ENCODE results near the gene ABHD8. TPM values are rescaled to one million over a fixed set of nuclear protein-coding genes. Genes with fewer than 3 reads are reported as not detected.
A peak's percentile ranks its signal among the peaks of the same experiment; 100 is the strongest.

Gene ABHD8
- total and polyA plus RNA-seq, 2 donors (not counting 1 experiment from before 2014, with no cell fraction given) = 5.2 to 7.2 TPM

DNA sequence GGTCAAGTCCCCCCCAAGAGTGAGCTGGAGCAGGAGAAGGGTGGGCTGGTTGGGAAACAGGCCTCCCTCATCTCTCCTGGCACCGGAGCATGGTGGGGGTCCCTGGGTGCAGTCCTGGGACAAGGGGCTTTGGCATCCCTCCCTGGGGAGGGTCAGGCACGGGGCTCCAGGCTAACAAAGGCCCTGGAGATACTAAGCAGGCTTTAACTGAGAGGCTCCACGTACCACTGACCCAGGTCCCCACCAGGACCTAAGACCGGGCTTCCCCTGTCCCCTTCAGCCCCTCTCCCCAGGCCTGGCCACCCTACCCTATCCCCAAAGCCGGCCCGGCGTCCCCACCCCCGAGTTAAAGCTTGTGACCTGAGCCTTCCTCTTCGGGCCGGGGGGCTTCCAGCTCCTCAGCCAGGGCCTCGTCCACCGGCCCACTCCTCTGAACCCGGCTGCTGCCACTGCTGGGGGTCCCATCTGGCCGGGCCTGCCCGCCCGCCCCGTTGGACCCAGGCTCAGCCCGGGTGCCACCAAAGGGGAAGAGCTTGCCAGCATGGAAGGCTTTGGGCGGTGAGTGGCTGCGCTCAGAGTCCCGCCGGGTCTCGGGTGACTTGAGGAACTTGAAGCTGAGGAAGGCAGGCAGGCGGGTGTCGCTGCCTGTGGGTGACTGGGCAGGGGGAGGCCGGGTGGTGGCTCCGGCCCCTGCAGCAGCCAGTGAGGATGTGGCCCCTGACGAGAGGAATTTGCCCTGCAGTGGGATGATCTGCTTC, 21.3 kb upstream of the ABHD8 start:
- Histone ChIP-seq H3K27me3 (replicated peaks in 1 of 4; ENCODE audit: control extremely low read depth in 1 of 4, control insufficient read depth in 3 of 4, insufficient read depth in 4 of 4, low read length in 3 of 4) (peaks cover 0 to 2% (median 0%) of the 10 kb centered on the region in 4 experiments), H2AFZ (ENCODE audit: insufficient read depth, low read depth, low read length, poor library complexity, severe bottlenecking) (no peak overlapping the region), H3K79me2 (ENCODE audit: control insufficient read depth, insufficient read depth, low read length) (no peaks in the 10 kb centered on the region), H3K9ac (ENCODE audit: low read length) (no peak overlapping the region), H3K4me2 (replicated peaks; ENCODE audit: low read depth, low read length, poor library complexity, severe bottlenecking) (no peak overlapping the region), H3K9me3 (ENCODE audit: control extremely low read depth in 1 of 3, control insufficient read depth in 2 of 3, insufficient read depth in 1 of 3, low read length in 2 of 3) (no peaks in the 10 kb centered on the region), H3K4me1 (ENCODE audit: control insufficient read depth in 2 of 2, insufficient read depth in 2 of 2, low read length in 2 of 2) (peaks cover 8 to 14% of the 10 kb centered on the region in 2 donors), H3K36me3 (replicated peaks in 1 of 2; ENCODE audit: control extremely low read depth in 1 of 2, control insufficient read depth in 1 of 2, extremely low read depth in 1 of 2, insufficient read depth in 2 of 2, low read length in 1 of 2) (peaks cover 0 to 12% of the 10 kb centered on the region in 2 experiments), H3K4me3 (ENCODE audit: control extremely low read depth in 1 of 5, extremely low read depth in 1 of 5, insufficient read depth in 1 of 5, low read depth in 2 of 5, low read length in 4 of 5) (no peak overlapping the region), H4K20me1 (ENCODE audit: control insufficient read depth, insufficient read depth, low read length, poor library complexity, severe bottlenecking) (peaks cover 18% of the 10 kb centered on the region), H3K27ac (ENCODE audit: low read length in 2 of 2) (no peak overlapping the region)
- intact Hi-C loops (cut with micrococcal nuclease) = no loop called here
- TF ChIP-seq, protein P1, sequence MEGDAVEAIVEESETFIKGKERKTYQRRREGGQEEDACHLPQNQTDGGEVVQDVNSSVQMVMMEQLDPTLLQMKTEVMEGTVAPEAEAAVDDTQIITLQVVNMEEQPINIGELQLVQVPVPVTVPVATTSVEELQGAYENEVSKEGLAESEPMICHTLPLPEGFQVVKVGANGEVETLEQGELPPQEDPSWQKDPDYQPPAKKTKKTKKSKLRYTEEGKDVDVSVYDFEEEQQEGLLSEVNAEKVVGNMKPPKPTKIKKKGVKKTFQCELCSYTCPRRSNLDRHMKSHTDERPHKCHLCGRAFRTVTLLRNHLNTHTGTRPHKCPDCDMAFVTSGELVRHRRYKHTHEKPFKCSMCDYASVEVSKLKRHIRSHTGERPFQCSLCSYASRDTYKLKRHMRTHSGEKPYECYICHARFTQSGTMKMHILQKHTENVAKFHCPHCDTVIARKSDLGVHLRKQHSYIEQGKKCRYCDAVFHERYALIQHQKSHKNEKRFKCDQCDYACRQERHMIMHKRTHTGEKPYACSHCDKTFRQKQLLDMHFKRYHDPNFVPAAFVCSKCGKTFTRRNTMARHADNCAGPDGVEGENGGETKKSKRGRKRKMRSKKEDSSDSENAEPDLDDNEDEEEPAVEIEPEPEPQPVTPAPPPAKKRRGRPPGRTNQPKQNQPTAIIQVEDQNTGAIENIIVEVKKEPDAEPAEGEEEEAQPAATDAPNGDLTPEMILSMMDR (IDR thresholded peaks at IDR 0.05) = no peak
- TF ChIP-seq EZH2 (IDR thresholded peaks at IDR 0.05; ENCODE audit: borderline replicate concordance, insufficient read depth, low read depth, low read length, poor library complexity, severe bottlenecking) = no peak
- H3K27ac Mint-ChIP-seq = no peak overlapping the region
- 86% methylated on average over 24 of the region's 28 CpGs for WGBS (ENCODE audit: insufficient coverage)
- H3K27me3 Mint-ChIP-seq = no peaks in the 10 kb centered on the region
- POLR2A ChIA-PET = interaction anchor here (0.5 to 0.7 kb wide), 2 partner anchors 13 to 1214 kb away, joined by 3 read pairs; no protein-coding TSS in a partner anchor
- CTCF ChIA-PET = interaction anchor here (0.9 kb wide), 1 partner anchor 12 kb away, joined by 3 read pairs; no protein-coding TSS in a partner anchor
- no peak for ATAC-seq (ENCODE audit: low read depth)
- no peak overlapping the region for H3K4me3 Mint-ChIP-seq
- H3K9me3 Mint-ChIP-seq (ENCODE audit: insufficient read depth) = no peaks in the 10 kb centered on the region
- no peak for DNase-seq
- H3K4me1 Mint-ChIP-seq = peaks cover 5% of the 10 kb centered on the region

DNA sequence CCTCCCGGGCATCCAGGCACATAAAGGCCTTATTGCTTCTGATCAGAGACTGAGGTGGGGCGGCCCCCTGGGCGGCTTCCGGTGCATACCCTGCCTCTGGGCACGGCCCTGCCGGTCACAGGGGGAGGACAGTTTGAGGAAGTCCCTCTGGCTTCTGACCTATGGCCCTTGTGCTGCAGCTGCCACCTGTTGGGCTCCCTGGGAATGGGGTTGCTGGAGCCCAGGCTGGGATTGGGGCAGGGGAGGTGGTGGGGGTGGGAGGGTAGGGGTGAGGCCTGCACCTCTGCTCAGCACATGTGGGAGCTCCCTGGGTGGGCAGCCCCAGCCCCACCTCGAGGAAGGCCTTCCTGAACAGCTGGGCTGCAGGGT, 20.7 kb upstream of the ABHD8 start:
- Histone ChIP-seq H3K9ac (ENCODE audit: low read length) (no peak overlapping the region), H3K4me2 (replicated peaks; ENCODE audit: low read depth, low read length, poor library complexity, severe bottlenecking) (peak overlapping the region; percentile 61), H3K36me3 (replicated peaks in 1 of 2; ENCODE audit: control extremely low read depth in 1 of 2, control insufficient read depth in 1 of 2, extremely low read depth in 1 of 2, insufficient read depth in 2 of 2, low read length in 1 of 2) (peaks cover 0 to 12% of the 10 kb centered on the region in 2 experiments), H2AFZ (ENCODE audit: insufficient read depth, low read depth, low read length, poor library complexity, severe bottlenecking) (no peak overlapping the region), H3K4me3 (ENCODE audit: control extremely low read depth in 1 of 5, extremely low read depth in 1 of 5, insufficient read depth in 1 of 5, low read depth in 2 of 5, low read length in 4 of 5) (peak overlapping the region in 1 of 5 experiments; percentile 15), H3K27me3 (replicated peaks in 1 of 4; ENCODE audit: control extremely low read depth in 1 of 4, control insufficient read depth in 3 of 4, insufficient read depth in 4 of 4, low read length in 3 of 4) (no peaks in the 10 kb centered on the region), H3K27ac (ENCODE audit: low read length in 2 of 2) (no peak overlapping the region), H4K20me1 (ENCODE audit: control insufficient read depth, insufficient read depth, low read length, poor library complexity, severe bottlenecking) (peaks cover 22% of the 10 kb centered on the region), H3K9me3 (ENCODE audit: control extremely low read depth in 1 of 3, control insufficient read depth in 2 of 3, insufficient read depth in 1 of 3, low read length in 2 of 3) (no peaks in the 10 kb centered on the region), H3K79me2 (ENCODE audit: control insufficient read depth, insufficient read depth, low read length) (no peaks in the 10 kb centered on the region), H3K4me1 (ENCODE audit: control insufficient read depth in 2 of 2, insufficient read depth in 2 of 2, low read length in 2 of 2) (peaks cover 2 to 8% of the 10 kb centered on the region in 2 donors)
- H3K4me1 Mint-ChIP-seq = peaks cover 4% of the 10 kb centered on the region
- no peaks in the 10 kb centered on the region for H3K27me3 Mint-ChIP-seq
- H3K9me3 Mint-ChIP-seq (ENCODE audit: insufficient read depth) = no peaks in the 10 kb centered on the region
- no peak overlapping the region for H3K27ac Mint-ChIP-seq
- POLR2A ChIA-PET = interaction anchor here (0.5 kb wide), 1 partner anchor 13 kb away, joined by 3 read pairs; no protein-coding TSS in a partner anchor
- H3K4me3 Mint-ChIP-seq = no peak overlapping the region
- TF ChIP-seq EZH2 (IDR thresholded peaks at IDR 0.05; ENCODE audit: borderline replicate concordance, insufficient read depth, low read depth, low read length, poor library complexity, severe bottlenecking) = no peak
- TF ChIP-seq, protein P1 (IDR thresholded peaks at IDR 0.05) = no peak
- DNase-seq (peak; percentile 35), ATAC-seq (ENCODE audit: low read depth) (no peak)
- CTCF ChIA-PET = interaction anchor here (0.9 kb wide), 1 partner anchor 11 kb away, joined by 3 read pairs; no protein-coding TSS in a partner anchor
- intact Hi-C loops (cut with micrococcal nuclease) = no loop called here
- whole genome bisulfite sequencing (ENCODE audit: insufficient coverage) = 9% methylated on average over 6 of the region's 7 CpGs
